C4-2B (cell line): ENCODE results near the gene ZNRF4.

Experiments
- H3K27ac ChIP-seq: fragments of 450-650 bp; 2 replicates; pipeline ENCODE4 v1.5.1; 2017
- CTCF ChIP-seq: fragments of 450-650 bp; conservative IDR thresholded peaks from 2 replicates; pipeline ENCODE4 v1.5.1; 2017; ENCODE audit warnings: mild to moderate bottlenecking
- ZFX ChIP-seq: fragments of 450-650 bp; IDR thresholded peaks from 2 replicates; pipeline ENCODE4 v1.6.1; 2017

The ZNRF4 gene

GRCh38 chr19:5497297-5497696, 42.1 kb downstream of the ZNRF4 start:
- TF ChIP-seq CTCF: no peak
- no peak for TF ChIP-seq ZFX
- H3K27ac ChIP-seq: no peak overlapping the region

- no peak for TF ChIP-seq CTCF
- H3K27ac ChIP-seq: no peak overlapping the region
Observed at GRCh38 chr19:5498830-5499550, 43.8 kb downstream of the ZNRF4 start.

GRCh38 chr19:5501907-5502306, 46.7 kb downstream of the ZNRF4 start:
- TF ChIP-seq CTCF (no peak), ZFX (no peak)
- no peak overlapping the region for H3K27ac ChIP-seq

GRCh38 chr19:5503598-5503997, 48.4 kb downstream of the ZNRF4 start:
- no peak overlapping the region for H3K27ac ChIP-seq
- TF ChIP-seq CTCF (no peak), ZFX (no peak)

GRCh38 chr19:5504114-5504513, 48.9 kb downstream of the ZNRF4 start:
- H3K27ac ChIP-seq: no peak overlapping the region
- TF ChIP-seq CTCF (no peak; the same call in 1 of the 2 replicates), ZFX (no peak)
